HL-60 (cell line): ENCODE results near the gene IQGAP2.

Source experiments
- CTCF ChIP-seq: IDR thresholded peaks from one replicate; pipeline ENCODE4 v1.5.1; 2011; ENCODE audit warnings: low read length, control low read depth, inconsistent platforms; ENCODE audit not compliant: insufficient read depth
- GABPA ChIP-seq: IDR thresholded peaks from 2 replicates; pipeline ENCODE4 v1.6.1; 2012; ENCODE audit warnings: low read depth

- no peak for TF ChIP-seq CTCF
- TF ChIP-seq GABPA = no peak
Observed at GRCh38 chr5:76672242-76672641, 269.2 kb downstream of the IQGAP2 start.
